Stimulated activated CD8-positive, alpha-beta memory T cell treated with anti-CD3 and anti-CD28 coated beads, Interleukin-7, amount 100 ng/mL, for 4 hours (primary cell): Measurements from ENCODE around the gene CPB2.

ENCODE experiments used
- DNase-seq, 2 donors: peaks; one replicate each; pipeline ENCODE4 v3.0.0-alpha.2; 2020; ENCODE audit warnings: low read depth in 2 of 2

CPB2 gene, protein sequence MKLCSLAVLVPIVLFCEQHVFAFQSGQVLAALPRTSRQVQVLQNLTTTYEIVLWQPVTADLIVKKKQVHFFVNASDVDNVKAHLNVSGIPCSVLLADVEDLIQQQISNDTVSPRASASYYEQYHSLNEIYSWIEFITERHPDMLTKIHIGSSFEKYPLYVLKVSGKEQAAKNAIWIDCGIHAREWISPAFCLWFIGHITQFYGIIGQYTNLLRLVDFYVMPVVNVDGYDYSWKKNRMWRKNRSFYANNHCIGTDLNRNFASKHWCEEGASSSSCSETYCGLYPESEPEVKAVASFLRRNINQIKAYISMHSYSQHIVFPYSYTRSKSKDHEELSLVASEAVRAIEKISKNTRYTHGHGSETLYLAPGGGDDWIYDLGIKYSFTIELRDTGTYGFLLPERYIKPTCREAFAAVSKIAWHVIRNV

GRCh38 chr13:46104868-46105267 is at the start of gene CPB2:
TSS of gene CPB2 (minus strand) at chr13:46105033. CDS start at chr13:46105009, 24 bp downstream.
- DNase-seq = no peak

DNA sequence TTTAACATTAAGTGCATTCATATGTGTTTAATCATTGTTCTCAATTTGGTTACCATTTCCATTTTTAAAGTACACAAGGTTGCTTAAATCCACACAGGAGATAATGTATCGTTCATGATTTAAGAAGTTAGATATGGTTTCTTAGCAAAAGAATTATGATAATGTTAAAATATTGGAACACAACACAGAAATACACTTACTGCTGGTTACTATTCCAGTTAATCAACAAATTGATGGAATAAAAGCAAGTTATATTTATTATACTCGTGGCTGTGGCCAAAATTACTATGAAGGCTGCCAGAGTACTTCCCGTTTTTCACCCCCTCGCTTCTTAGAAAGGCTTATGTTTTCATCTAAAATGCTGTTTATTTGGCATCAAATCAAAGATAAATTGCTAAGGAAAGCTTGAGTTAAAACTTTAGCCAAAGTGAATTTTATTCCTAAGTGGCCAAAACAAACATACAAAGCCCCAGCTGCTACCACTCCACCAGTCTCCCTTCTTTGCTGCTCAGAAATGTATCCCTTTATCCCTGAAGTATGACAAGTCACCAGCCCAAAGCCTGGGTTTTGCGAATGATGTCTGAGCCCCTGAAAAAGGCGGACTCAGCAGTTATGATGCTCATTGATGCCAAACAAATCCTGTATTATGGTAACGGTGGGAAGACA is 49.4 kb upstream of the CPB2 start:
- DNase-seq = no peak

DNA sequence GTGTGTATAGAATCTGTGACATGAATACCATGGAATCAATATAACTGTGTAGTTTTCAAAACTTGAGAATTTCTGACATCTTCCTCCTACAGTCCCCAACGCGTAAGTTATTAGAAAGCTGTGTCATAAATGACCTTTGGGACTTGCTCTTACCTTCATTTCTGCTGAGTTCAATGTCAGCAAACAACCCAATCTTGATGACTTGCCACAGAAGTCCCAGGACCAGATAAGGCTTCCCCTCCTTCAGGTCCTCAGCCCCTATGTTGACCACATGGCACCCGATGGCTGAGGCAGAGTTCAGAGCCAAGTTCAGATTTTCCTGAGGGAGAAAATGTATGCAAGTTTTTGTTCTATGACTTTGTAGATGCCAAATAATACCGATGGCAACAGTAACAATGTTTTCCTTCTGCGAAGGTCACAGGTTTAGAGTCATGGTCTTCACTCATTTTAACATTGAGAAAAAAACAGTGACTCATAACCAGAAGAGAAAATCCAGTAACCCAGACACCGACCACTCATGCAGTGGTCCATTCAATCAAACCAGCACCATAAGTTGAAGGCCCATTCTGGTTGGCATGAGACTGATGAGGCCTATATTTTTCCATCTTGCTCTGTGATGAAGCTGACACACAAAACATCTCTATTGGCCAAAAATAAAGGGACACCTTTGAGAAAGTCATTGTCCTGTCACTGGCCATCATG is 47.9 kb upstream of the CPB2 start:
- no peak for DNase-seq

GRCh38 chr13:46150134-46150693 is 45.4 kb upstream of the CPB2 start:
- no peak for DNase-seq

DNA sequence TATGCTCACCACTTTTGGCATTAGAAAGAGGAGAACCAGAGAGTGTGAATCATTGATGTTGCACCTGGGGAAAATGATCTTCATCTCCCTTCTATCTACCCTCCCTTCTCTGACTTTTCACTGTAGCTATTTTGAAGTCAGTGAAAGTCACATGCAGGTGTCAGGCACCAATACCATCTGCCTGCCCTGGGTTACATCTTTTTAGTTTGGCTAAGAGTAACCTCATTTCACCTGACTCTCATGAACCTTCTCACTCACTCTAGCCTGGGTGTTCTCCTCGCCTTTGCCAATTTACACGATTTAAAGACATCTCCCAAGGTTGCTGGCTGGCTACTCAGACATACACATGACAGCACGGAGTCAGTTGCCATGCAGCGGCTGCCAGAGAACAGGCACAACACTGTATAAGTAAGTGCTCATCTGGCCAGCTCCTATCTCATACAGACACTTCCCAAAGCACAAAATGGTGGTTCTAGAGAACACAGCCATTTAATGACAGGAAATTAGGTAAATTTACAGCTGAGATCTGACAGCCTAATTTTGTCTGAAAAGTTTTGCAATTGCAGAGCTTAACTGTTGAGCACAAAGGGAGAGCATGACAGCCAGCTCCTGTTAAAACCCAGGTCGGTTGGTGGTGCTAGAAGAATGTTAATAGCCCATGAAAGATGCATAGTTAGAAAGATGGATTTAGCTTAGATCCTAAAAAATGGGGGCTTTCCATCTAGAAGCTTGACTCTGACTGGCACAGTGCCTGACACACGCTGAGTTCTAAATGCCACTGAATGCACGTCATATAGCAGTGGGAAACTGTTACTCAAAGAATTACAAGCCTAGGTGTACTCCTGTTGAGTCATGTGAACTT is 44.7 kb upstream of the CPB2 start:
- no peak for DNase-seq

- no peak for DNase-seq
Observed at GRCh38 chr13:46146898-46147297, 42.1 kb upstream of the CPB2 start.

GRCh38 chr13:46145950-46146349 is 41.1 kb upstream of the CPB2 start:
- DNase-seq = no peak

DNA sequence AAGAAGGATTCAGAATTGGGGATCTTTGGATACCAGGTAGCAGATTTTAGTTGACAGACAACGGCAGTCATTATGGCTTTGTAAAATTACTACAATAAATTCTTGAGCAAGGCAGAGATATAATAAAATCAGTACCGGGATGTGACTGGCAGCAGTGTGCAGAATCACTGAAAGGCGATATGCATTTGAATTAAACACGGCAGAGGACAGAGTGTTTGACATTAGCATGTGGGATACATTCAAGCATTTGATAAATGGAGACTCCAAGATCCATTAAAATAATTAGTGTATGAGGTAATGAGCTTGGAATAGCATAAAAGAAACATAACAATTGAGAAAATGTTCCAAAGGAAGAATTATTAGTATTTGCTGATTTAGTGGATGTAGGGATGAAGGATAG is 40.3 kb upstream of the CPB2 start:
- DNase-seq = no peak

DNA sequence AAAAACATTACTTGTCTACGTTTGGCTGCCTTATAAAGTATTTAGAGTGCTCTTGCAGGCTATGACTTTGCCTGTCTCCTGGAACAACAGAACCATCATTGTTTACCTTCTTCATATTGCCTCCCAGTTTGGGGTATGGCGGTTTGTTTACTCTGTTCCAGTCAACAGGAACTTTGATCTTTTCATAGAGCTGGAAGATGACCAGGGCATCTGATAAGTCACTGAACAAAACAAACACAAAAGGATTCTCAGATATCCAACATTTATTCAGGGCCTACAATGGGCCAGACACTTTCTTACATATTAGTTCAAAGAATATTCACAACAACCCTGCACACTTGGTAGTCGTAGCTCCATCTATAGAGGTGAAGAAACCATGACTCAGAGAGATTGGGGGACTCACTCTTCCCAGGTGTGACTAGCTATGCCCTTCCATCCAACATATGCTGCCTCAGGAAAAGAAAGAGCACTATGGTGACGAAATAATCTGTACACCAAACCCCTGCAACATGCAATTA is 38.4 kb upstream of the CPB2 start:
- no peak for DNase-seq

GRCh38 chr13:46142776-46143175 is 37.9 kb upstream of the CPB2 start:
- no peak for DNase-seq

GRCh38 chr13:46140044-46140443 is 35.2 kb upstream of the CPB2 start:
- DNase-seq = no peak

GRCh38 chr13:46137627-46138317 is 32.9 kb upstream of the CPB2 start:
- DNase-seq = no peak

- DNase-seq = no peak
Observed at GRCh38 chr13:46136688-46137087, 31.9 kb upstream of the CPB2 start.

GRCh38 chr13:46134961-46135522 is 30.2 kb upstream of the CPB2 start:
- DNase-seq = no peak

- no peak for DNase-seq
Observed at GRCh38 chr13:46134494-46134893, 29.7 kb upstream of the CPB2 start.

DNA sequence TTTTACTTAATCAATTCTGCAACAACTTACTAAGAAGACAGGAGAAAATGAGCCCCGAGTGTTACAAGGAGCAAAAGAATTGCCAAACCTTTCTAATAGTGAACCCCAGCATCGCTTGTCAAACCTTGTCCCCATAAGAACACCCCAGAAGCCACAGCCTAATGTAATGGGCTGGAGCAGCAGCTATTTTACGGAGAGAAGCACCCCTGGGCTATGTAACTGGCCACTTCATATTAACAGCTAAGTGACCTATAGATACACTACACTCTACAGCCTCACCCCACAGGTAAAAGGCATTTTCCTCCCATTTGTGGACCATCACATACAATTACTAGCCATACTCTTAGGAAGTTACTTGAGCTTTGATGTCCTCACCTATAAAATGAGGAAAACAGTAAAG is 27.3 kb upstream of the CPB2 start:
- DNase-seq = no peak

- DNase-seq = no peak
Observed at GRCh38 chr13:46131705-46132104, 26.9 kb upstream of the CPB2 start.

DNA sequence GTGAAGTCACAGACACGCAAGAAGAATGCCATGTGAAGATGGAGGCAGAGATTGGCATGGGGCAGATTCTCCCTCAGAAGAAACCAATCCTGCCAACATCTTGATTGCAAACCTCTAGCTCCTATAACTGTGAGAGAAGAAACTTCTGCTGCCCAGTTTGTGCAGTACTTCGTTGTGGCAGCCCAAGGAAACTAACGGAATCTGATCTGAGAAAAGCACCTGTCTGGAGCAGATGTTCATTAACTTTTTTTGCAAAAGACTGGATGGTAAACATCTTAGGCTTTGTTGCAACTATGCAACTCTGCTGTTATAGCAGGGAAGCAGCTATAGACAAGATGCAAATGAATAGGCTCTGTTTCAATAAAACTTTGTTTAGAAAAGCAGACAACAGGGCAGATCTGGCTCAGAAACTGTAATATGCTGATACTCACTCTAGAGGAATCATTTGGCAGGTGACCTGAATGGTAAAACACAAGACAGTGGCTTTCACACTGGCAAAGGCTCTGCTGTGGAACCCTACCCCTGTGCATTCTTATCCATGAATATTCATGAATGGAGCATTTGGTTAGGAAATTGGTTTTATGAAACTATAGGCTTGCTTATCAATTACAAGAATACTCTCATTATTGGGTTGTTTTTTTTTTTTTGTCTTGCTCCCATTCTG is 25.3 kb upstream of the CPB2 start:
- DNase-seq = no peak

DNA sequence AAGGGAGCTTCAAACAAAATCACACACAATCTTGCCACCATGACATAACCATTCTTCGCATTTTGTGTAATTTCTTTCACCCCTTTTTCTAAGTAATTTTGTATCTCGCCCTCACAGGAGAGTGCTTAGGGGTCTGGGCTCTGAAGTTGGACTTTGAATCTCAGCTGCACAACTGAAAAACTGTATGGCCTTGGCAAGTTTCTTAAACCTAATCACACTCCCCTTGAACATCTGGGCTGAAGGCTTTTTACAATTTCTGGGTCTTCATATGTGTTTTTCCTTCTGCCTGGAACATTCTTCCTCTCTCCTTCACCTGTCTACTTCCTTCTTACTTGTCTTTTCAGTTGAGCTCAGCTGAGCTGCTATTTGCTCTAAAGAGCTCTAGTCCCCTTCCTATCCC is 24.3 kb upstream of the CPB2 start:
- DNase-seq = no peak
